GM18507 (cell line): ENCODE results near the gene MRPS2.
"Not testable (repeated sequence)": the region's sequence is repeated elsewhere in the genome, so short reads cannot be mapped to it uniquely, and the experiment has no call there.

ENCODE experiments used
- DNase-seq: peaks from one replicate; pipeline ENCODE4 v3.0.0; 2011; ENCODE audit warnings: low read depth; ENCODE audit not compliant: insufficient read length; ENCODE audit errors: extremely low spot score
- FAIRE-seq: peaks from 2 replicates; lab custom pipeline; 2011; peaks lifted over from hg19 to GRCh38; lab: Jason Lieb, UNC

The MRPS2 gene

DNA sequence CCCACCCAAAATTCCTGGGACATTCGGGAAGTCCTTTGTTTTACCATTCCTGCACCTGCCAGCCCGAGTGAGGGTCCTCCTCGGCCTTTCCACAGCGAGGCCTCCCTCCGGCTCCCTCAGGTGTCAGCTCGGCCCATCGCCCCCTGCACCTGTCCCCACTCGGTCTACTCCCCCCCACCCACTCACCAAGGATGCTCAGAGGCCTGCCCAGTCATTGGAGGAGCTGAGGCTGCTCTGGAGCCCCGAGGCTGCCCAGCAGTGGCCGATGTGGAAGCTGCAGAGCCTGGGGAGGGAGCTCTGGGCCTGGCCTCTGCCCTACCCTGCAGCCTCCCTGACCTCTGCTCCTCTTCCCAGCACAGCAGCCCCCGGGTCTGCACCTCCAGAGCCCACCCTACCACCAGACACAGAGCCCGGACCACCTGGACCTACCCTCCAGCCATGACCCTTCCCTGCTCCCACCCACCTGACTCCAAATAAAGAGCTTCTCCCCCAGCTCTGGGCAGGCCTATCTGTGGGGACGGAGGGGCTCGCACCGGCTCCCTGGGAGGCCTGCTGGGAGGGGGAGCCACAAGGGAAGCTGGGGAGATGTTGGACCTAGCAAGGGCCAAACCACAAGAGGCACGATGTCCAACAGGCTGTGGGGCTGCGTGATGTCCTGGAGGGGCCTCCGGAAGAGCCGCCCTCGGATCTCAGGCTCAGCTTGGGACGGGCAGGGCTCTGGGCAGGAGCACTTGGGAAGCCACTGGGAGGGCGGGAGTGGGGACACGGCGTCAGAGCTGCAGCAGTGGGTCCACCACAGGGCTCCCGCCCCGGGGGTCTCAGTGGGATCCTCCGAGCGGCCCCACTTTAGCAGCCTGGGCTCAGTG, 49.2 kb downstream of the MRPS2 start:
- not testable (repeated sequence) for DNase-seq, FAIRE-seq

- DNase-seq = no peak
- no peak for FAIRE-seq
These were observed 49.9 kb downstream of the MRPS2 start for GRCh38 chr9:135550344-135550918.

DNA sequence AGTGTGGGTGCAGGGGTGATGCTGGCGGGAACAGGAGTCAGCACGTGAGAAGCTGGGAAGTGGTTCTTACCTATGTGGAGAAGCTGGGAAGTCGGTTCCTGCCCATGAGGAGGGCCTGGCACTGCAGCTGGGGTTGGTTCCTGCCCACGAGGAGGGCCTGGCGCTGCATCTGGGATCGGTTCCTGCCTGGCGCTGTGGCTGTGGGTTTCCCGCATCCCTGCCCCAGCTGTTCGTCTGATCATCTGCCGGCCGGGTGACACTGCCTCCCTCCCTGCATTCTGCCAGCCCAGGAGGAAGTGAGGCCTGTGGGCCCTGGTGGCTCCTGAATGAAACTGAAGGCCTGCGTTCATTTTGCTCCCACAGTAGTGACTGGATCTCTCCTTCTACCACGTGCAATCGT, 50.5 kb downstream of the MRPS2 start:
- FAIRE-seq = no peak
- no peak for DNase-seq

DNA sequence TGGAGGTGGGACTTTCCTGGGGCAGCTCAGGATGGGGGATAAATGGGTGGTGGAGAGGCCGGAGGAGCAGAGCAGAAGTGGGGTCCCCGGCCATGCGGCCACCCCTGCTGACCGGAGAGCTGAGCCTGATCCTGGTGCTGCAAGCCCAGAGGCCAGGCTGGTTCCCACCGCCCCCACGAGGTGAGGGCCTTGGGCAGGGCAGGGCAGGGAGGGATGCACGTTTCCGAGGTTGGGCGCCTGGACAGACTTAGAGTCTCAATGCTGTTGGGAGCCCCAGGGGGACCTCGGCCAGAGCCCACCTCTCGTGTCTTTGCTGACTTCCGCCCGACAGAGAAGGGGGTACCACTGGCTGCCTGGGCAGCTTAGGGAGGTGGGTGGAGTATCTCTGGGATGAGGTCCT, 51.0 kb downstream of the MRPS2 start:
- DNase-seq (no peak), FAIRE-seq (no peak)

DNA sequence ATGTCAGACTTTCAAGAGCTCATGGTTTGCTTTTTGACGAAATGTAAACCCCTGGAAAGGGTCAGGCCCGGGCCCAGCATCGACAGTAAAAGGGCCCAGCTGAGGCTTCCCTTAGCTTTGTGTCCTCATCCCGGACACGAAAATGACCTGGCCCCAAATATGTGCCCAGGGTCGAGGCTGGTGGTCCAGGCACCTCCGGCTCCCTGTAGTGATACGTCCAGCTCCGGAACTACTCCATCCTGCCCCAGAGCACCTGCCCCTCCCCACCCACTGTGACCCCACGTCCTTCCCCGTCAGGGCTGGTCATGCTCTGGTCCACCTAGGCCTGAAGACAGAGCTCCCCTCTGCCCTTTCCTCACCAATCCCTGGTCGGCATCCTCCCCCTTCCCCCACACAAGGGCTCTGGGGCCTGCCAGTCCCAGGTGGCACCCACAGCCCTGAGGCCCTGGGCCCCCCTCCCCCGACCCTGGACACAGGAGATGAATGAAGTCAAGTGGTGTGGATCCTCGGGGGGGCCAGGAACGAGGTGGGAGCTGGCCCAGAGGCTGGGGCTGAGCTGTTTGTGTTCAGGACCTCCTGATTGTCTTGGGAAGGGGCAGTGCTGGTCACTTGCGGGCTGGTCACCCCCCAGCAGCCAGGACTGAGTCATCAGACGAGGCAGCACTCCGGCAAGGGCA, 51.7 kb downstream of the MRPS2 start:
- DNase-seq (no peak), FAIRE-seq (no peak)

GRCh38 chr9:135552698-135553171, 52.3 kb downstream of the MRPS2 start:
- DNase-seq = no peak

More at GRCh38 chr9:135552698-135553171, 52.3 kb downstream of the MRPS2 start:
- no peak for FAIRE-seq
